ENCODE results near the gene STRADB. TPM values are rescaled to one million over a fixed set of nuclear protein-coding genes. Genes with fewer than 3 reads are reported as not detected.

The STRADB gene
- total RNA-seq, 1 donor, result 55.7 TPM

GRCh38 chr2:201441409-201441808 lies 10.1 kb upstream of the STRADB start:
- TF ChIP-seq CTCF (IDR thresholded peaks at IDR 0.05; ENCODE audit: insufficient read depth, low read depth, low read length), result no peak
- DNase-seq (ENCODE audit: low read depth), result no peak
- no peak overlapping the region for H3K4me3 ChIP-seq (ENCODE audit: low read depth, low read length)

- no peak for TF ChIP-seq CTCF (IDR thresholded peaks at IDR 0.05; ENCODE audit: insufficient read depth, low read depth, low read length)
- H3K4me3 ChIP-seq (ENCODE audit: low read depth, low read length), result no peak overlapping the region
- DNase-seq (ENCODE audit: low read depth), result no peak
These were observed 6.6 kb upstream of the STRADB start for GRCh38 chr2:201444746-201445465.

- TF ChIP-seq CTCF (IDR thresholded peaks at IDR 0.05; ENCODE audit: insufficient read depth, low read depth, low read length), result no peak
- DNase-seq (ENCODE audit: low read depth), result peak; percentile 61
- H3K4me3 ChIP-seq (ENCODE audit: low read depth, low read length), result no peak overlapping the region
These were observed 4.5 kb upstream of the STRADB start for GRCh38 chr2:201447086-201447485.

- DNase-seq (ENCODE audit: low read depth), result no peak
- TF ChIP-seq CTCF (IDR thresholded peaks at IDR 0.05; ENCODE audit: insufficient read depth, low read depth, low read length), result no peak
These were observed 3.5 kb upstream of the STRADB start for GRCh38 chr2:201448061-201448460.

GRCh38 chr2:201448701-201449100 lies 2.8 kb upstream of the STRADB start:
- TF ChIP-seq CTCF (IDR thresholded peaks at IDR 0.05; ENCODE audit: insufficient read depth, low read depth, low read length), result no peak
- no peak overlapping the region for H3K4me3 ChIP-seq (ENCODE audit: low read depth, low read length)
- no peak for DNase-seq (ENCODE audit: low read depth)

More at GRCh38 chr2:201448061-201448460, 3.5 kb upstream of the STRADB start:
- no peak overlapping the region for H3K4me3 ChIP-seq (ENCODE audit: low read depth, low read length)

GRCh38 chr2:201450954-201451291 lies 617 bp upstream of the STRADB start:
- TF ChIP-seq CTCF (IDR thresholded peaks at IDR 0.05; ENCODE audit: insufficient read depth, low read depth, low read length), result no peak
- peak overlapping the region; percentile 96 for H3K4me3 ChIP-seq (ENCODE audit: low read depth, low read length)
- no peak for DNase-seq (ENCODE audit: low read depth)
